DOHH2 (cell line): ENCODE results near the gene SPARC.

Experiments used
- EZH2phosphoT487 ChIP-seq: fragments of 200-600 bp; sonication (generic); IDR thresholded peaks from 2 replicates; pipeline ENCODE4 v1.6.1; 2017; ENCODE audit warnings: borderline replicate concordance, mild to moderate bottlenecking, antibody characterized with exemption, low read length, moderate library complexity, mixed read lengths
- TF ChIP-seq, protein P1 (sequence below): fragments of 200-600 bp; sonication (generic); IDR thresholded peaks from one replicate; pipeline ENCODE4 v1.5.1; 2014; ENCODE audit warnings: antibody characterized with exemption, mild to moderate bottlenecking, low read depth, low read length; ENCODE audit not compliant: poor library complexity, severe bottlenecking

DNA sequence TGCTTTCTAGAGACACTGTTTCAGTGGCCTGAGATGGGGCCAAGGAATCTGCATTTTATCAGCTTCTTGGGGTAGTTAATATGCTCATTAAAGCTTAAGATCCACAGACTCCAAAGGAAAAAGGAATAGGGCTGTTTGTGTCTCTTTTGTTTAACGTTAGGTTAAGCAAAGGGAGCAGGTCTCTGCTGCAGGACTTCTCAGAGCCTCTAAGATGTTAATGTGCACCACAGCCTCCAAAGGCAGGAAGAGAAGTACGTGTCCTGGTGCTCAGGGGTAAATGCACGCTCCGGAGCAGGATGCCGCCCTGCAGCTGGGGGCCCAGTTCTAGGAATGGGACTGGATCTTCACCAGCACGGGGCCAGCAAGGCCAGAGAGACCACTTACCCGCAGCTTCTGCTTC lies 19.6 kb downstream of the SPARC start:
- TF ChIP-seq, protein P1, sequence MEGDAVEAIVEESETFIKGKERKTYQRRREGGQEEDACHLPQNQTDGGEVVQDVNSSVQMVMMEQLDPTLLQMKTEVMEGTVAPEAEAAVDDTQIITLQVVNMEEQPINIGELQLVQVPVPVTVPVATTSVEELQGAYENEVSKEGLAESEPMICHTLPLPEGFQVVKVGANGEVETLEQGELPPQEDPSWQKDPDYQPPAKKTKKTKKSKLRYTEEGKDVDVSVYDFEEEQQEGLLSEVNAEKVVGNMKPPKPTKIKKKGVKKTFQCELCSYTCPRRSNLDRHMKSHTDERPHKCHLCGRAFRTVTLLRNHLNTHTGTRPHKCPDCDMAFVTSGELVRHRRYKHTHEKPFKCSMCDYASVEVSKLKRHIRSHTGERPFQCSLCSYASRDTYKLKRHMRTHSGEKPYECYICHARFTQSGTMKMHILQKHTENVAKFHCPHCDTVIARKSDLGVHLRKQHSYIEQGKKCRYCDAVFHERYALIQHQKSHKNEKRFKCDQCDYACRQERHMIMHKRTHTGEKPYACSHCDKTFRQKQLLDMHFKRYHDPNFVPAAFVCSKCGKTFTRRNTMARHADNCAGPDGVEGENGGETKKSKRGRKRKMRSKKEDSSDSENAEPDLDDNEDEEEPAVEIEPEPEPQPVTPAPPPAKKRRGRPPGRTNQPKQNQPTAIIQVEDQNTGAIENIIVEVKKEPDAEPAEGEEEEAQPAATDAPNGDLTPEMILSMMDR = no peak
- no peak for TF ChIP-seq EZH2phosphoT487
